ENCODE results near the gene PLEKHH3.

GRCh38 chr17:42669977-42670788, 6.6 kb downstream of the PLEKHH3 start:
- no peak for TF ChIP-seq REST (IDR thresholded peaks at IDR 0.05; ENCODE audit: low read depth)
- TF ChIP-seq RAD21 (IDR thresholded peaks at IDR 0.05; ENCODE audit: low read depth), result no peak
- no peak for TF ChIP-seq TCF12 (IDR thresholded peaks at IDR 0.05; ENCODE audit: low read depth)
- TF ChIP-seq CREB1 (IDR thresholded peaks at IDR 0.05; ENCODE audit: low read depth), result no peak
- TF ChIP-seq TEAD4 (IDR thresholded peaks at IDR 0.05), result no peak
- no peak for TF ChIP-seq CEBPB (IDR thresholded peaks at IDR 0.05)
- no peak for TF ChIP-seq MAX (IDR thresholded peaks at IDR 0.05)
- TF ChIP-seq NFIC (IDR thresholded peaks at IDR 0.05), result no peak
- TF ChIP-seq FOXM1 (IDR thresholded peaks at IDR 0.05; ENCODE audit: borderline replicate concordance, low read depth), result no peak
- TF ChIP-seq ZBTB7A (IDR thresholded peaks at IDR 0.05; ENCODE audit: low read depth), result no peak
- no peak for TF ChIP-seq EP300 (IDR thresholded peaks at IDR 0.05; ENCODE audit: borderline replicate concordance)
- TF ChIP-seq TAF1 (IDR thresholded peaks at IDR 0.05; ENCODE audit: low read depth), result no peak
- TF ChIP-seq USF1 (IDR thresholded peaks at IDR 0.05), result no peak
- no peak for TF ChIP-seq YY1 (IDR thresholded peaks at IDR 0.05; ENCODE audit: low read depth)

Data from Ishikawa (cell line).